ENCODE results near the gene PDLIM5.

The PDLIM5 gene

GRCh38 chr4:94516999-94517398 lies 65.3 kb downstream of the PDLIM5 start:
- TF ChIP-seq, protein P1, sequence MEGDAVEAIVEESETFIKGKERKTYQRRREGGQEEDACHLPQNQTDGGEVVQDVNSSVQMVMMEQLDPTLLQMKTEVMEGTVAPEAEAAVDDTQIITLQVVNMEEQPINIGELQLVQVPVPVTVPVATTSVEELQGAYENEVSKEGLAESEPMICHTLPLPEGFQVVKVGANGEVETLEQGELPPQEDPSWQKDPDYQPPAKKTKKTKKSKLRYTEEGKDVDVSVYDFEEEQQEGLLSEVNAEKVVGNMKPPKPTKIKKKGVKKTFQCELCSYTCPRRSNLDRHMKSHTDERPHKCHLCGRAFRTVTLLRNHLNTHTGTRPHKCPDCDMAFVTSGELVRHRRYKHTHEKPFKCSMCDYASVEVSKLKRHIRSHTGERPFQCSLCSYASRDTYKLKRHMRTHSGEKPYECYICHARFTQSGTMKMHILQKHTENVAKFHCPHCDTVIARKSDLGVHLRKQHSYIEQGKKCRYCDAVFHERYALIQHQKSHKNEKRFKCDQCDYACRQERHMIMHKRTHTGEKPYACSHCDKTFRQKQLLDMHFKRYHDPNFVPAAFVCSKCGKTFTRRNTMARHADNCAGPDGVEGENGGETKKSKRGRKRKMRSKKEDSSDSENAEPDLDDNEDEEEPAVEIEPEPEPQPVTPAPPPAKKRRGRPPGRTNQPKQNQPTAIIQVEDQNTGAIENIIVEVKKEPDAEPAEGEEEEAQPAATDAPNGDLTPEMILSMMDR (IDR thresholded peaks at IDR 0.05; ENCODE audit: low read depth, low read length), result no peak
- no peak for DNase-seq (ENCODE audit: extremely low read depth, low read depth)

- TF ChIP-seq, protein P1 (IDR thresholded peaks at IDR 0.05; ENCODE audit: low read depth, low read length), result no peak
- no peak for DNase-seq (ENCODE audit: extremely low read depth, low read depth)
Measured at GRCh38 chr4:94517492-94517891, 65.8 kb downstream of the PDLIM5 start.

GRCh38 chr4:94519019-94519418 lies 67.3 kb downstream of the PDLIM5 start:
- TF ChIP-seq, protein P1 (IDR thresholded peaks at IDR 0.05; ENCODE audit: low read depth, low read length), result no peak
- DNase-seq (ENCODE audit: extremely low read depth, low read depth), result no peak

DNA sequence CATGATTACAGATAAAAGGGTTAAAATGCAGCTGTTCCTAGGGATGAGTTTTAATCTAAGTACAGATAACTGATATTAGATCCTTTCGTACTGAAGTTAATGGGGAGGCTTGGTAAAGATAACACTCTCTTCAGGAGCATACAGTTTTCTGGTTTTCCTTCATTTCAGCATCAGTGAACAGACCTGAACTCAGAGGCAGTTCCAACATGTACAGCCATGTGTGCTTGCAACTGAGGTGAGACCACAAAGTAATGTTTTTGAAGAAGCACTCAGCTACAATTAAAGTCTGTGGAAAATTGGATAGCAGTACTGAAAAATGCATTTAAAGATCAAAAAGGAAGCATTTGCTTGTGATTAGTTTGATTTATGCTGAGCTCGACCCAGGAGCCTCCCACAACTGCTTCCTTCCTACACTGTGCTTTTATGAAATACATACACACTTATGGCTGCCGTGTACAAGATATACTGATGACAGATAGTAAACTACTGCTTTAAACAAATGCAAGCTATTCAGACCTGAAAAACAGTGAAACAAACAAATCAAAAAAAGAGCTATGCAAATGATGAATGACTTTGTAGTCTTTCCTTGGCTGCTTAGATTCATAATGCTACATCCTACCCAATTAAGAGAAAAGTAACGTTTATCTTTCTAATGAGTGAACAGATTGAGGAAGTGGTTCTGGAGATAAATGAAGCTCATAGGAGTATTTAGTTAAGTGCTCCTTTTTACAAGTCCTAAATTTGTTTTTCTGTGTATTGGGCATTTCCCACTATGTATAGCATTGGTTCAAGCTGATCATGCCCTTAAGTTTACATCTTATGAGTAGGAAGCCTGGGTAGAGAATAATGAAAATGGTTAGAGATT lies 68.4 kb downstream of the PDLIM5 start:
- TF ChIP-seq, protein P1 (IDR thresholded peaks at IDR 0.05; ENCODE audit: low read depth, low read length), result no peak
- DNase-seq (ENCODE audit: extremely low read depth, low read depth), result no peak

- TF ChIP-seq, protein P1 (IDR thresholded peaks at IDR 0.05; ENCODE audit: low read depth, low read length), result no peak
- DNase-seq (ENCODE audit: extremely low read depth, low read depth), result no peak
Measured at GRCh38 chr4:94523033-94523580, 71.4 kb downstream of the PDLIM5 start.

DNA sequence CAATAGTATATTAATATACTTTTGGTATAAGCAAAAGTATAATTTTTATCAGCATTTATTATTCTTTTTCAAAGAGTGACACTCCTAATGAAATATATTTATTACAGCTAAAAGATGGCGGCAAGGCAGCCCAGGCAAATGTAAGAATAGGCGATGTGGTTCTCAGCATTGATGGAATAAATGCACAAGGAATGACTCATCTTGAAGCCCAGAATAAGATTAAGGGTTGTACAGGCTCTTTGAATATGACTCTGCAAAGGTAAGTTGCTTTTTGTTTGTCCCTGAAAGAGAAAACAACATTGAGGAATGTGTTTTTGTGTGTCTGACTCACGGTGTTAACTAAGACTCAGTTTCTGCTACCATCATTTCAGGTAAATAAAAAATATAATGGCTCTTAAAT lies 71.9 kb downstream of the PDLIM5 start:
- TF ChIP-seq, protein P1 (IDR thresholded peaks at IDR 0.05; ENCODE audit: low read depth, low read length), result no peak
- DNase-seq (ENCODE audit: extremely low read depth, low read depth), result no peak

DNA sequence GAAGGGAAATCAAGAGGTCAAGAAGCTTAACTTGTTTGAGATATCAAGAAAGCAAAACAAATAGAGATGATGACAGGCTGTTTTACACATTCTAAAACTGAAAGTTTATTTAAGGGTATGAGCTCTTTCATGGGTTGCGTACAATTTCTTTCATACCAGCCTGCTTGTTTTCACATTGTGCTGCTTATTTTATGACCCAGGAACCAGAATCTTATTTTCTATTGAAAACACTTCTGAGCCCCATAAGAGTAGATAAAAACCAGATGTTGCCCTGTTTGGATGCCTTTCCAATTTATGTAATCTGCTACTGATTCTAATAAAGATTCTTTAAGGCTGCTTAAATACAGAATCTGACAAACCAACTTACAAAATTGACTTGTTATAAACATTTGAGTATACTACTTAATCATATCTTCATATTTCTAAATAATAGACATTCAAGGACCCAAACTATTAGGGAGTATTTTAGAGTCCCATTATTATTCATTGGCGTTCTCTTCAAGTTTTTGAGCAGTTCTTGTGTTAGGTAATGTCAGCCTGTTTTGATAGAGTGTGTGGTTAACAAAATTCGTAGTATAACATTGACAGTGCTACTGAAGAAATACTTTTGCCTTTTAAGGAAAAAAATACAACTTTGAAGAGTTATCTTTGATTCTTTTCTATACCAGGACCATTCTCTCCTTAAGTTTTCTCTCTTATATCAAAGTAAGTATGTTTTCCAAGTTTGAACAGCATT lies 74.4 kb downstream of the PDLIM5 start:
- no peak for DNase-seq (ENCODE audit: extremely low read depth, low read depth)
- TF ChIP-seq, protein P1 (IDR thresholded peaks at IDR 0.05; ENCODE audit: low read depth, low read length), result no peak

All from AG09319 (cell line).